HepG2 (cell line): ENCODE results near the gene NYNRIN. TPM values are rescaled to one million over a fixed set of nuclear protein-coding genes. Genes with fewer than 3 reads are reported as not detected.

Experiments used
- ATF4 ChIP-seq, 2 experiments: fragments of 450-650 bp in 1 of 2; sonication (generic) in 1 of 2; formaldehyde crosslinking; IDR thresholded peaks; 2 replicates each; pipeline versions ENCODE4 v1.5.0 to v1.8.0; 2020 to 2022; ENCODE audit warnings: mild to moderate bottlenecking in 1 of 2, missing genetic modification reagents in 1 of 2
- ATF5 ChIP-seq: sonication (generic); formaldehyde crosslinking; IDR thresholded peaks from 2 replicates; pipeline ENCODE4 v1.4.0; 2020; ENCODE audit warnings: mild to moderate bottlenecking, low read depth, missing genetic modification reagents
- ELF3 ChIP-seq: IDR thresholded peaks from 2 replicates; pipeline ENCODE4 v1.6.1; 2016; ENCODE audit warnings: missing genetic modification reagents, missing compliant biosample characterization
- KDM1A ChIP-seq: IDR thresholded peaks from 2 replicates; pipeline ENCODE4 v1.6.1; 2016; ENCODE audit warnings: missing compliant biosample characterization
- MED1 ChIP-seq: sonication (generic); formaldehyde crosslinking; IDR thresholded peaks from 2 replicates; pipeline ENCODE4 v1.4.0; 2020; ENCODE audit warnings: missing genetic modification reagents
- MIER2 ChIP-seq: IDR thresholded peaks from 2 replicates; pipeline ENCODE4 v1.6.1; 2016; ENCODE audit warnings: missing biosample characterization, missing genetic modification reagents
- NFKBIZ ChIP-seq: IDR thresholded peaks from 2 replicates; pipeline ENCODE4 v1.6.1; 2018; ENCODE audit warnings: missing genetic modification reagents, missing compliant biosample characterization
- NONO ChIP-seq, 2 experiments: fragments of 450-650 bp in 1 of 2; sonication (generic) in 1 of 2; formaldehyde crosslinking in 1 of 2; IDR thresholded peaks in 1 of 2; conservative IDR thresholded peaks in 1 of 2; 2 replicates each; pipeline versions ENCODE4 v1.6.1 to v1.8.0; 2017 to 2022; ENCODE audit warnings: mild to moderate bottlenecking in 1 of 2, missing genetic modification reagents in 1 of 2, moderate library complexity in 1 of 2
- NR2F2 ChIP-seq: IDR thresholded peaks from 2 replicates; pipeline ENCODE4 v1.6.1; 2012; ENCODE audit warnings: low read depth, inconsistent platforms, borderline replicate concordance
- SKI ChIP-seq: fragments of 450-650 bp; IDR thresholded peaks from one replicate; pipeline ENCODE4 v1.6.1; 2018; ENCODE audit warnings: mild to moderate bottlenecking; ENCODE audit not compliant: partially characterized antibody
- SMAD1 ChIP-seq: sonication (generic); formaldehyde crosslinking; IDR thresholded peaks from 2 replicates; pipeline ENCODE4 v1.4.0; 2020; ENCODE audit warnings: missing genetic modification reagents, low read depth, mild to moderate bottlenecking, borderline replicate concordance
- SNAPC4 ChIP-seq: sonication (generic); formaldehyde crosslinking; IDR thresholded peaks from 2 replicates; pipeline ENCODE4 v1.4.0; 2020; ENCODE audit warnings: mild to moderate bottlenecking, missing genetic modification reagents
- ZKSCAN8 ChIP-seq: IDR thresholded peaks from 2 replicates; pipeline ENCODE4 v1.6.1; 2016; ENCODE audit warnings: borderline replicate concordance, missing genetic modification reagents, missing compliant biosample characterization
- ZNF296 ChIP-seq: sonication (generic); formaldehyde crosslinking; conservative IDR thresholded peaks from 2 replicates; pipeline ENCODE4 v1.5.0; 2020; ENCODE audit warnings: mild to moderate bottlenecking, missing genetic modification reagents
- ZNF614 ChIP-seq: IDR thresholded peaks from 2 replicates; pipeline ENCODE4 v1.6.1; 2018; ENCODE audit warnings: missing biosample characterization, missing genetic modification reagents, inconsistent platforms, borderline replicate concordance
- ZNF670 ChIP-seq: sonication (generic); formaldehyde crosslinking; IDR thresholded peaks from 2 replicates; pipeline ENCODE4 v1.8.0; 2022; ENCODE audit warnings: mild to moderate bottlenecking, missing genetic modification reagents, borderline replicate concordance
- ZNF747 ChIP-seq: sonication (generic); formaldehyde crosslinking; IDR thresholded peaks from 2 replicates; pipeline ENCODE4 v1.8.1; 2023; ENCODE audit warnings: missing genetic modification reagents, mild to moderate bottlenecking, borderline replicate concordance
- ZUFSP ChIP-seq: sonication (generic); formaldehyde crosslinking; IDR thresholded peaks from 2 replicates; pipeline ENCODE4 v1.9.0; 2021; ENCODE audit warnings: missing genetic modification reagents, mild to moderate bottlenecking, borderline replicate concordance
- polyA plus RNA-seq, 8 experiments: library from polyadenylated mRNA; depleted of rRNA in 3 of 8; stranded (reverse) in 7 of 8; unstranded in 1 of 8; fragments of >200 nt; fragmentation: Illumina TruSeq in 4 of 8; extraction: Trizol in 4 of 8; gene quantifications; 2 replicates each; pipeline versions ENCODE4 v1.2.1 to v1.2.3, GENCODE V29; 2011 to 2016; ENCODE audit warnings: low read depth in 4 of 8, missing spikeins in 1 of 8, mixed read lengths in 1 of 8; ENCODE audit not compliant: insufficient read depth in 1 of 8
- total RNA-seq, 5 experiments: library from RNA; depleted of rRNA; stranded (reverse); fragments of >200 nt; fragmentation: Illumina TruSeq; extraction: Trizol; gene quantifications; 2 replicates each; pipeline ENCODE4 v1.2.3, GENCODE V29; 2016; ENCODE audit warnings: low read depth in 1 of 5

The NYNRIN gene
- total and polyA plus RNA-seq, 2 of the 13 experiments (the other 11 are each of a cell fraction or from before 2014, with no cell fraction given) = 0.63 to 1.1 TPM

- TF ChIP-seq SNAPC4 (no peak), ZKSCAN8 (CRISPR knock-in tag) (no peak), NONO (IDR thresholded peaks at IDR 0.05) (no peak), NONO (CRISPR knock-in tag; conservative IDR thresholded peaks at IDR 0.05) (0 out of 2 replicates have a peak, but pooled peaks have one; percentile 13), SKI (peak; percentile 40), MED1 (peak; percentile 52; the same call in 1 of the 2 replicates), ZNF670 (CRISPR knock-in tag) (no peak), NFKBIZ (peak; percentile 26; the same call in 1 of the 2 replicates), NR2F2 (no peak), KDM1A (CRISPR knock-in tag) (no peak), ZNF296 (no peak), ATF5 (CRISPR knock-in tag) (no peak), ZNF614 (CRISPR knock-in tag) (no peak), ZUFSP (CRISPR knock-in tag) (no peak), ZNF747 (CRISPR knock-in tag) (no peak), ATF4 (CRISPR knock-in tag; IDR thresholded peaks at IDR 0.05) (no peak), ELF3 (peak; percentile 58; the same call in 1 of the 2 replicates), MIER2 (CRISPR knock-in tag) (no peak), SMAD1 (CRISPR knock-in tag) (no peak)
Measured at GRCh38 chr14:24436355-24437019, 37.7 kb downstream of the NYNRIN start (continued).
